B cell (primary cell): Measurements from ENCODE around the gene STXBP2. TPM values are rescaled to one million over a fixed set of nuclear protein-coding genes. Genes with fewer than 3 reads are reported as not detected.

ENCODE experiments used
- ATAC-seq: fragments of 200-7000 bp; cut with Tn5 transposase; one replicate; pipeline ENCODE4 v1.10.0; 2021; ENCODE audit warnings: low read depth, mild to moderate bottlenecking, moderate number of reproducible peaks, moderate library complexity
- CTCF ChIA-PET: fragments of 350-600 bp; sonication (Branson Sonifier 250); formaldehyde crosslinking; loops from one replicate; lab custom pipeline; 2021; ENCODE audit warnings: antibody characterized with exemption, inconsistent platforms; lab: Charles Lee
- POLR2A ChIA-PET: fragments of 350-600 bp; sonication (Branson Sonifier 250); formaldehyde crosslinking; loops from one replicate; lab custom pipeline; 2021; ENCODE audit warnings: antibody characterized with exemption; lab: Charles Lee
- DNase-seq: peaks from one replicate; pipeline ENCODE4 v3.0.0; 2013
- H2AFZ ChIP-seq: 2 replicates; pipeline ENCODE4 v1.6.1; 2012; ENCODE audit warnings: mild to moderate bottlenecking, low read depth, low read length; ENCODE audit not compliant: insufficient read depth, poor library complexity, severe bottlenecking
- H3K27ac ChIP-seq, 2 donors: 1 replicate in 1 of 2; 2 replicates in 1 of 2; pipeline ENCODE4 v1.5.1; 2012 to 2013; ENCODE audit warnings: low read length in 2 of 2, mild to moderate bottlenecking in 2 of 2, moderate library complexity in 1 of 2
- H3K27me3 ChIP-seq, 4 experiments: fragments of 200-600 bp in 1 of 4; sonication (generic) in 1 of 4; replicated peaks in 1 of 4; 1 replicate in 2 of 4; 2 replicates in 2 of 4; pipeline versions ENCODE4 v1.6.1 to v1.7.0; 2013 to 2016; ENCODE audit warnings: low read length in 3 of 4, mild to moderate bottlenecking in 2 of 4, mixed read lengths in 1 of 4, moderate library complexity in 1 of 4; ENCODE audit not compliant: insufficient read depth in 4 of 4, control insufficient read depth in 3 of 4; ENCODE audit errors: control extremely low read depth in 1 of 4
- H3K36me3 ChIP-seq, 2 experiments: replicated peaks in 1 of 2; 1 replicate in 1 of 2; 2 replicates in 1 of 2; pipeline versions ENCODE4 v1.6.1 to v1.7.1; 2013; ENCODE audit warnings: low read length in 1 of 2; ENCODE audit not compliant: insufficient read depth in 2 of 2, control insufficient read depth in 1 of 2; ENCODE audit errors: control extremely low read depth in 1 of 2, extremely low read depth in 1 of 2
- H3K4me1 ChIP-seq, 2 donors: fragments of 200-600 bp in 1 of 2; sonication (generic) in 1 of 2; 1 replicate in 1 of 2; 2 replicates in 1 of 2; pipeline versions ENCODE4 v1.5.1 to v1.6.1; 2013 to 2017; ENCODE audit warnings: low read length in 2 of 2; ENCODE audit not compliant: control insufficient read depth in 2 of 2, insufficient read depth in 2 of 2
- H3K4me2 ChIP-seq: replicated peaks from 2 replicates; pipeline ENCODE3; 2012; ENCODE audit warnings: mild to moderate bottlenecking, low read depth, low read length; ENCODE audit not compliant: poor library complexity, severe bottlenecking
- H3K4me3 ChIP-seq, 5 experiments: fragments of 200-600 bp in 1 of 5; sonication (generic) in 1 of 5; 1 replicate in 3 of 5; 2 replicates in 2 of 5; pipeline versions ENCODE4 v1.5.1 to v1.7.0; 2011 to 2016; ENCODE audit warnings: low read length in 4 of 5, mild to moderate bottlenecking in 4 of 5, low read depth in 2 of 5, control low read depth in 1 of 5, moderate library complexity in 1 of 5; ENCODE audit not compliant: insufficient read depth in 1 of 5; ENCODE audit errors: control extremely low read depth in 1 of 5, extremely low read depth in 1 of 5
- H3K79me2 ChIP-seq: fragments of 200-600 bp; sonication (generic); one replicate; pipeline ENCODE4 v1.6.0; 2016; ENCODE audit warnings: low read length; ENCODE audit not compliant: control insufficient read depth, insufficient read depth
- H3K9ac ChIP-seq: fragments of 200-600 bp; sonication (generic); 2 replicates; pipeline ENCODE4 v1.6.1; 2017; ENCODE audit warnings: mild to moderate bottlenecking, low read length, moderate library complexity
- H3K9me3 ChIP-seq, 3 donors: one replicate each; pipeline versions ENCODE4 v1.6.1 to v1.7.1; 2013; ENCODE audit warnings: low read length in 2 of 3; ENCODE audit not compliant: control insufficient read depth in 2 of 3, insufficient read depth in 1 of 3; ENCODE audit errors: control extremely low read depth in 1 of 3
- H4K20me1 ChIP-seq: 2 replicates; pipeline ENCODE4 v1.6.0; 2012; ENCODE audit warnings: mild to moderate bottlenecking, low read length; ENCODE audit not compliant: insufficient read depth, control insufficient read depth, poor library complexity, severe bottlenecking
- H3K27ac Mint-ChIP-seq: one replicate; pipeline ENCODE4 v1.8.0; 2021; ENCODE audit warnings: mixed read lengths
- H3K27me3 Mint-ChIP-seq: one replicate; pipeline ENCODE4 v1.8.0; 2021; ENCODE audit warnings: mixed read lengths
- H3K4me1 Mint-ChIP-seq: one replicate; pipeline ENCODE4 v1.8.0; 2021; ENCODE audit warnings: mixed read lengths
- H3K4me3 Mint-ChIP-seq: one replicate; pipeline ENCODE4 v1.8.0; 2021; ENCODE audit warnings: mixed read lengths
- H3K9me3 Mint-ChIP-seq: one replicate; pipeline ENCODE4 v1.8.0; 2022; ENCODE audit warnings: mixed read lengths; ENCODE audit not compliant: insufficient read depth
- EZH2 ChIP-seq: IDR thresholded peaks from 2 replicates; pipeline ENCODE4 v1.6.1; 2012; ENCODE audit warnings: borderline replicate concordance, low read depth, mild to moderate bottlenecking, moderate library complexity, low read length; ENCODE audit not compliant: insufficient read depth, poor library complexity, severe bottlenecking
- WGBS: methylation state at CpG from one replicate; pipeline ENCODE4 v1.1.5; 2013; ENCODE audit warnings: missing lambda C conversion rate; ENCODE audit not compliant: insufficient coverage; 5-methylcytosine and 5-hydroxymethylcytosine counted together
- intact Hi-C: fragments of 100-400 bp; cut with micrococcal nuclease; formaldehyde crosslinking; loops from one replicate; pipeline ENCODE4 v1.10.0; 2022
- polyA plus RNA-seq: library from polyadenylated mRNA; depleted of rRNA; stranded (reverse); fragments of >200 nt; gene quantifications from 2 replicates; pipeline ENCODE4 v1.2.3, GENCODE V29; 2012
- total RNA-seq, 2 donors: library from RNA; stranded (reverse); fragments of 120-200 nt in 1 of 2; gene quantifications; 1 replicate in 1 of 2; 2 replicates in 1 of 2; pipeline versions ENCODE4 v1.2.3 to v1.2.4, GENCODE V29; 2013 to 2022
- TF ChIP-seq, protein P1 (sequence below): fragments of 200-600 bp; IDR thresholded peaks from one replicate; pipeline ENCODE4 v1.8.0; 2022; ENCODE audit warnings: antibody characterized with exemption, mild to moderate bottlenecking

Gene STXBP2
- total and polyA plus RNA-seq, 2 donors (not counting 1 experiment from before 2014, with no cell fraction given): 222 to 226 TPM

DNA sequence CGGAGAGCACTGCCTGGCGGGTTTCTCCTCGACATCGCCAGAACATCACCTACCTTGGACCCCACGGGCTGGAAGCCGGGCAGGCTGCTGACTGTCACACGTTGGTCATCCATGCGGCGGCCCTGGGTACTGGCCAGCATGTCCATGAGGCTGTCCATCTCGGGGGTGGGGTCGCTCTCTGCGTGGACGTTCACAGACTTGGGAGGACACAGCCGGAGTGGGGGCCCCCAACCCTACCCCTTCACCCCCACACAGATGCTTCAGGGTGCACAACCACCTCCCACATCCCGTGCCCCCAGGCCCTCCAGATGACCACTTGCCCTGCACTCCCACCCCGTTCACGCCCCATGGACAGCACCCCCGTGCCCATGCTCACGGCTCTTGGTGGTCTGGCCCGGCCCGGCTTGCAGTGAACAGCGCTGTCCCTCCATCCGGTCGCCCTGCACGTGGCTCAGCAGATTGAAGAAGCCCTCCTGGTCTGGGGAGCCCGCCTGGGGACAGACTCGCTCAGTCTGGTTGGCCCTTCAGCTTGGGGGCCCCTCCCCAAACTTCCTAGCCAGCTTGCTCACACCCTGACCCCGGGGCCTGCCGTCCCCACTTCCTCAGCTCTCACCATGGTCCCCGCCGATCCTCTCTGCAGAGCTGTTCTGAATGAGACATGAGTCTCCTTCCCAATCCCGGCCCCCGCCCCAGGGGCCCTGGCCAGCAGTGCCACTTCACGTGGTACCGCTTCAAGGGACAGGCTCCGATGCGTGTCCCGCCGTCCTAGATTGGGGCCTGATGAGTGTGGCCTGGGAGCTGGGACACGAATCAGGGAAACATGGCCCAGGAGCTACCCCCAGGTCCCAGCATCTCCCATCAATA, 4.3 kb upstream of the STXBP2 start:
- no peak overlapping the region for H3K4me3 Mint-ChIP-seq
- Histone ChIP-seq H3K4me1 (peaks cover 30 to 42% of the 10 kb centered on the region in 2 donors), H3K27ac (no peak overlapping the region), H3K4me3 (no peak overlapping the region), H3K36me3 (peaks cover 0 to 13% of the 10 kb centered on the region in 2 experiments), H4K20me1 (peaks cover 13% of the 10 kb centered on the region), H3K9me3 (peaks cover 0 to 10% (median 0%) of the 10 kb centered on the region in 3 donors), H3K4me2 (no peak overlapping the region), H3K79me2 (peaks cover 88% of the 10 kb centered on the region), H3K27me3 (no peaks in the 10 kb centered on the region), H3K9ac (no peak overlapping the region), H2AFZ (no peak overlapping the region)
- intact Hi-C loops: no loop called here
- H3K27me3 Mint-ChIP-seq: no peaks in the 10 kb centered on the region
- no peaks in the 10 kb centered on the region for H3K9me3 Mint-ChIP-seq
- no peak overlapping the region for H3K27ac Mint-ChIP-seq
- DNase-seq: no peak
- 99% methylated on average over 40 of the region's 40 CpGs for WGBS
- POLR2A ChIA-PET: no interaction called here
- peaks cover 53% of the 10 kb centered on the region for H3K4me1 Mint-ChIP-seq
- ATAC-seq: no peak
- TF ChIP-seq, protein P1, sequence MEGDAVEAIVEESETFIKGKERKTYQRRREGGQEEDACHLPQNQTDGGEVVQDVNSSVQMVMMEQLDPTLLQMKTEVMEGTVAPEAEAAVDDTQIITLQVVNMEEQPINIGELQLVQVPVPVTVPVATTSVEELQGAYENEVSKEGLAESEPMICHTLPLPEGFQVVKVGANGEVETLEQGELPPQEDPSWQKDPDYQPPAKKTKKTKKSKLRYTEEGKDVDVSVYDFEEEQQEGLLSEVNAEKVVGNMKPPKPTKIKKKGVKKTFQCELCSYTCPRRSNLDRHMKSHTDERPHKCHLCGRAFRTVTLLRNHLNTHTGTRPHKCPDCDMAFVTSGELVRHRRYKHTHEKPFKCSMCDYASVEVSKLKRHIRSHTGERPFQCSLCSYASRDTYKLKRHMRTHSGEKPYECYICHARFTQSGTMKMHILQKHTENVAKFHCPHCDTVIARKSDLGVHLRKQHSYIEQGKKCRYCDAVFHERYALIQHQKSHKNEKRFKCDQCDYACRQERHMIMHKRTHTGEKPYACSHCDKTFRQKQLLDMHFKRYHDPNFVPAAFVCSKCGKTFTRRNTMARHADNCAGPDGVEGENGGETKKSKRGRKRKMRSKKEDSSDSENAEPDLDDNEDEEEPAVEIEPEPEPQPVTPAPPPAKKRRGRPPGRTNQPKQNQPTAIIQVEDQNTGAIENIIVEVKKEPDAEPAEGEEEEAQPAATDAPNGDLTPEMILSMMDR: no peak
- no peak for TF ChIP-seq EZH2
- CTCF ChIA-PET: no interaction called here

DNA sequence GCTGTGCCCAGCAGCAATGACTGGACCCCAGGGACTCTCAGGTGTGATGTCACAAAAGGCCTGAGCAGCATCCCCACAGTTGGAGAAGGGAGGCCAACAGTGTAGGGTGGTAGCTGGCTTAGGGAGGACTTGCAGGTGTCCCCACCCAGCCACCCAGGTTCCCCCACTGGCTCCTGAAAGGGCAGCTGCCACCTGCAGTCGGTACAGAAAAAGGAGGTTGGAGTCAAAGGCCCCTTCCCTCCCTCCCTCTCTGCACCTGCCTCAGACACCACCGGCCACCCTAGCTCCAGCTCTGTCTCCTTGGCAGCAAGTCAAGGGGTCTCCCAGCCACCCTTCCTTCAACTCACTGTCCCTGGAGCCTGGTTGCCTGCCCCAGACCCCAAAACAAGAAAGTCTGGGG, 3.2 kb upstream of the STXBP2 start, which contains the start of gene PCP2:
Gene PCP2, minus strand, starts transcription at position 22 of the 400 bp plus-strand sequence. CDS start 262 bp downstream, outside the sequence.
- POLR2A ChIA-PET: no interaction called here
- 63% methylated on average over 2 of the region's 2 CpGs for WGBS
- Histone ChIP-seq H4K20me1 (peaks cover 2% of the 10 kb centered on the region), H3K27me3 (no peaks in the 10 kb centered on the region), H3K4me3 (no peak within 1 kb of the TSS), H3K27ac (no peak within 1 kb of the TSS), H2AFZ (no peak within 1 kb of the TSS), H3K36me3 (peaks cover 0 to 10% of the 10 kb centered on the region in 2 experiments), H3K9ac (no peak within 1 kb of the TSS), H3K9me3 (peaks cover 0 to 10% (median 0%) of the 10 kb centered on the region in 3 donors), H3K4me1 (peaks cover 29 to 37% of the 10 kb centered on the region in 2 donors), H3K4me2 (no peak within 1 kb of the TSS), H3K79me2 (peaks cover 87% of the 10 kb centered on the region)
- peaks cover 50% of the 10 kb centered on the region for H3K4me1 Mint-ChIP-seq
- ATAC-seq (no peak), DNase-seq (no peak)
- H3K27ac Mint-ChIP-seq: no peak within 1 kb of the TSS
- H3K9me3 Mint-ChIP-seq: no peaks in the 10 kb centered on the region
- H3K27me3 Mint-ChIP-seq: no peaks in the 10 kb centered on the region
- intact Hi-C loops: no loop called here
- TF ChIP-seq, protein P1: no peak
- no peak for TF ChIP-seq EZH2
- CTCF ChIA-PET: no interaction called here
- peak within 1 kb of the TSS; percentile 13 for H3K4me3 Mint-ChIP-seq
